CD4-positive, CD25-positive, alpha-beta regulatory T cell (primary cell): ENCODE measurements around the gene PRICKLE1. TPM values are rescaled to one million over a fixed set of nuclear protein-coding genes. Genes with fewer than 3 reads are reported as not detected.

Experiments used
- ATAC-seq, 2 donors: fragments of 150-1000 bp; cut with Tn5 transposase; one replicate each; pipeline ENCODE4 v1.10.0; 2021; ENCODE audit warnings: low read depth in 2 of 2, moderate number of reproducible peaks in 2 of 2, moderate library complexity in 1 of 2
- DNase-seq, 3 donors: peaks; one replicate each; pipeline versions ENCODE4 v3.0.0 to v3.0.0-alpha.2; 2012 to 2022; ENCODE audit warnings: mixed read lengths in 1 of 3
- H3K27ac ChIP-seq: one replicate; pipeline ENCODE4 v1.7.0; 2013; ENCODE audit warnings: mild to moderate bottlenecking, low read length; ENCODE audit not compliant: insufficient read depth, poor library complexity, severe bottlenecking
- H3K27me3 ChIP-seq: one replicate; pipeline ENCODE4 v1.7.0; 2013; ENCODE audit warnings: low read length; ENCODE audit not compliant: control insufficient read depth, insufficient read depth
- H3K36me3 ChIP-seq: one replicate; pipeline ENCODE4 v1.7.0; 2013; ENCODE audit warnings: mild to moderate bottlenecking, low read length, moderate library complexity; ENCODE audit not compliant: control insufficient read depth, insufficient read depth
- H3K4me1 ChIP-seq: 2 replicates; pipeline ENCODE4 v1.7.0; 2013; ENCODE audit warnings: mild to moderate bottlenecking, low read length; ENCODE audit not compliant: insufficient read depth, control insufficient read depth, poor library complexity, severe bottlenecking
- H3K4me3 ChIP-seq: one replicate; pipeline ENCODE4 v1.7.0; 2013; ENCODE audit warnings: low read depth, mild to moderate bottlenecking, low read length, moderate library complexity
- H3K9me3 ChIP-seq, 2 experiments: 1 replicate in 1 of 2; 2 replicates in 1 of 2; pipeline ENCODE4 v1.7.0; 2013; ENCODE audit warnings: low read length in 2 of 2, mild to moderate bottlenecking in 1 of 2, moderate library complexity in 1 of 2; ENCODE audit not compliant: control insufficient read depth in 2 of 2
- H3K27ac Mint-ChIP-seq, 3 donors: one replicate each; pipeline ENCODE4 v1.8.0; 2020 to 2022; ENCODE audit warnings: mild to moderate bottlenecking in 3 of 3, mixed read lengths in 3 of 3, moderate library complexity in 2 of 3
- H3K27me3 Mint-ChIP-seq: one replicate; pipeline ENCODE4 v1.8.0; 2022; ENCODE audit warnings: mild to moderate bottlenecking, mixed read lengths
- H3K36me3 Mint-ChIP-seq: one replicate; pipeline ENCODE4 v1.8.0; 2020; ENCODE audit warnings: mixed read lengths
- H3K4me1 Mint-ChIP-seq, 4 donors: one replicate each; pipeline ENCODE4 v1.8.0; 2020 to 2022; ENCODE audit warnings: mixed read lengths in 4 of 4, mild to moderate bottlenecking in 1 of 4
- H3K4me3 Mint-ChIP-seq, 4 donors: one replicate each; pipeline ENCODE4 v1.8.0; 2020 to 2022; ENCODE audit warnings: mild to moderate bottlenecking in 4 of 4, mixed read lengths in 4 of 4, moderate library complexity in 3 of 4
- H3K9me3 Mint-ChIP-seq, 7 donors: one replicate each; pipeline ENCODE4 v1.8.0; 2020 to 2022; ENCODE audit warnings: mixed read lengths in 7 of 7, mild to moderate bottlenecking in 3 of 7, moderate library complexity in 2 of 7
- polyA plus RNA-seq, 4 donors: library from polyadenylated mRNA; unstranded; fragments of 300-500 nt; fragmentation: Illumina TruSeq; gene quantifications; one replicate each; pipeline ENCODE4 v1.2.3, GENCODE V29; 2021
- total RNA-seq: library from RNA; stranded (reverse); gene quantifications from one replicate; pipeline ENCODE4 v1.2.3, GENCODE V29; 2022

The PRICKLE1 gene
- total and polyA plus RNA-seq, 5 donors from 2014 or later = 0.05 to 2.2 (median 0.46) TPM; not detected in 1

- Mint-ChIP-seq H3K9me3 (peaks cover 0 to 5% (median under 1%) of the 10 kb centered on the region in 7 donors), H3K4me3 (no peak overlapping the region), H3K27me3 (no peaks in the 10 kb centered on the region), H3K36me3 (peaks cover 1% of the 10 kb centered on the region), H3K4me1 (no peaks in the 10 kb centered on the region), H3K27ac (no peak overlapping the region)
- no peaks in the 10 kb centered on the region for H3K9me3 ChIP-seq
- H3K36me3 ChIP-seq = no peaks in the 10 kb centered on the region
- H3K27me3 ChIP-seq = no peaks in the 10 kb centered on the region
- no peak overlapping the region for H3K27ac ChIP-seq
- DNase-seq (no peak), ATAC-seq (no peak)
- no peaks in the 10 kb centered on the region for H3K4me1 ChIP-seq
- no peak overlapping the region for H3K4me3 ChIP-seq
Observed at GRCh38 chr12:42606471-42606870, 16.9 kb upstream of the PRICKLE1 start.

GRCh38 chr12:42605685-42606084 lies 16.1 kb upstream of the PRICKLE1 start:
- ATAC-seq (no peak), DNase-seq (no peak)
- no peak overlapping the region for H3K27ac Mint-ChIP-seq
- no peaks in the 10 kb centered on the region for H3K27me3 Mint-ChIP-seq
- no peaks in the 10 kb centered on the region for H3K9me3 ChIP-seq
- H3K9me3 Mint-ChIP-seq = peaks cover 0 to 5% (median 0%) of the 10 kb centered on the region in 7 donors
- H3K27ac ChIP-seq = no peak overlapping the region
- H3K36me3 Mint-ChIP-seq = no peaks in the 10 kb centered on the region
- H3K36me3 ChIP-seq = no peaks in the 10 kb centered on the region
- H3K4me3 ChIP-seq = no peak overlapping the region
- no peaks in the 10 kb centered on the region for H3K27me3 ChIP-seq
- no peaks in the 10 kb centered on the region for H3K4me1 Mint-ChIP-seq
- no peak overlapping the region for H3K4me3 Mint-ChIP-seq
- no peaks in the 10 kb centered on the region for H3K4me1 ChIP-seq

- H3K27ac Mint-ChIP-seq = no peak overlapping the region
Observed at GRCh38 chr12:42603246-42603990, 13.9 kb upstream of the PRICKLE1 start.

GRCh38 chr12:42593874-42594273 lies 4.3 kb upstream of the PRICKLE1 start:
- Mint-ChIP-seq H3K4me3 (no peak overlapping the region), H3K27me3 (peaks cover 42% of the 10 kb centered on the region)
- no peaks in the 10 kb centered on the region for H3K9me3 ChIP-seq

More at GRCh38 chr12:42603246-42603990, 13.9 kb upstream of the PRICKLE1 start:
- no peak overlapping the region for H3K27ac ChIP-seq
- no peaks in the 10 kb centered on the region for H3K27me3 Mint-ChIP-seq
- DNase-seq (no peak), ATAC-seq (no peak)
- no peaks in the 10 kb centered on the region for H3K4me1 ChIP-seq
- peaks cover 0 to 5% (median 0%) of the 10 kb centered on the region in 7 donors for H3K9me3 Mint-ChIP-seq
- H3K9me3 ChIP-seq = no peaks in the 10 kb centered on the region
- H3K36me3 ChIP-seq = no peaks in the 10 kb centered on the region
- peak overlapping the region in 1 of 4 donors; percentile 61 for H3K4me3 Mint-ChIP-seq
- H3K36me3 Mint-ChIP-seq = no peaks in the 10 kb centered on the region
- no peak overlapping the region for H3K4me3 ChIP-seq
- no peaks in the 10 kb centered on the region for H3K27me3 ChIP-seq
- no peaks in the 10 kb centered on the region for H3K4me1 Mint-ChIP-seq

GRCh38 chr12:42590330-42590934 lies 886 bp upstream of the PRICKLE1 start:
- DNase-seq (peak in 1 of 3 donors; percentile 4), ATAC-seq (no peak)
- Histone ChIP-seq H3K27me3 (peaks cover 27% of the 10 kb centered on the region), H3K27ac (no peak overlapping the region), H3K4me3 (no peak overlapping the region), H3K36me3 (no peaks in the 10 kb centered on the region), H3K4me1 (peaks cover 11% of the 10 kb centered on the region), H3K9me3 (no peaks in the 10 kb centered on the region)
- H3K27ac Mint-ChIP-seq = peak overlapping the region in 1 of 3 donors; percentile 76
- H3K27me3 Mint-ChIP-seq = peaks cover 68% of the 10 kb centered on the region
- H3K9me3 Mint-ChIP-seq = peaks cover 0 to 6% (median 0%) of the 10 kb centered on the region in 7 donors
- no peaks in the 10 kb centered on the region for H3K36me3 Mint-ChIP-seq
- peak overlapping the region; percentile 61 to 78 (median 66) for H3K4me3 Mint-ChIP-seq
- peaks cover 0 to 22% (median 2%) of the 10 kb centered on the region in 4 donors for H3K4me1 Mint-ChIP-seq

More at GRCh38 chr12:42593874-42594273, 4.3 kb upstream of the PRICKLE1 start:
- Histone ChIP-seq H3K27ac (no peak overlapping the region), H3K4me1 (peaks cover 11% of the 10 kb centered on the region), H3K27me3 (peaks cover 18% of the 10 kb centered on the region), H3K4me3 (no peak overlapping the region), H3K36me3 (no peaks in the 10 kb centered on the region)
- Mint-ChIP-seq H3K9me3 (peaks cover 0 to 4% (median 0%) of the 10 kb centered on the region in 7 donors), H3K36me3 (no peaks in the 10 kb centered on the region), H3K27ac (no peak overlapping the region), H3K4me1 (peaks cover 0 to 13% (median under 1%) of the 10 kb centered on the region in 4 donors)
- no peak for ATAC-seq
- no peak for DNase-seq

GRCh38 chr12:42588524-42589464 lies 752 bp downstream of the PRICKLE1 start:
- H3K4me1 Mint-ChIP-seq = peaks cover 0 to 22% (median 2%) of the 10 kb centered on the region in 4 donors
- peaks cover 25% of the 10 kb centered on the region for H3K27me3 ChIP-seq
- ATAC-seq (no peak), DNase-seq (no peak)
- H3K27ac Mint-ChIP-seq = no peak overlapping the region
- no peaks in the 10 kb centered on the region for H3K9me3 ChIP-seq
- H3K9me3 Mint-ChIP-seq = peaks cover 0 to 6% (median 0%) of the 10 kb centered on the region in 7 donors
- no peaks in the 10 kb centered on the region for H3K36me3 Mint-ChIP-seq
- no peaks in the 10 kb centered on the region for H3K36me3 ChIP-seq
- peak overlapping the region in 2 of 4 donors; percentile 58 to 76 for H3K4me3 Mint-ChIP-seq
- H3K27me3 Mint-ChIP-seq = peaks cover 69% of the 10 kb centered on the region
- peaks cover 11% of the 10 kb centered on the region for H3K4me1 ChIP-seq
- no peak overlapping the region for H3K27ac ChIP-seq
- no peak overlapping the region for H3K4me3 ChIP-seq
